K562 (cell line): ENCODE data around the gene PDE5A. TPM values are rescaled to one million over a fixed set of nuclear protein-coding genes. Genes with fewer than 3 reads are reported as not detected.

ENCODE experiments used
- ATAC-seq: fragments of 200-7000 bp; cut with Tn5 transposase; 3 replicates; pipeline ENCODE4 v1.9.1; 2020; ENCODE audit warnings: moderate library complexity
- BruUV-seq: library from RNA; stranded (reverse); fragments of 400-500 nt; replicated peaks from 2 replicates; lab custom pipeline; 2021; lab: Mats Ljungman, UMichigan
- CTCF ChIA-PET: fragments of 300-600 bp; formaldehyde crosslinking; extraction: SDS; loops from one replicate; lab custom pipeline; 2021; ENCODE audit warnings: low intra/inter-chr PET ratio; lab: Yijun Ruan, JAX
- POLR2A ChIA-PET: fragments of 300-600, 350-650 bp; sonication (Branson Sonifier 250); formaldehyde crosslinking; extraction: SDS; loops from one replicate; lab custom pipeline; 2021; ENCODE audit warnings: antibody characterized with exemption, inconsistent platforms; lab: Yijun Ruan, JAX
- DNase-seq, 4 experiments: peaks; one replicate each; pipeline versions ENCODE4 v3.0.0 to v3.0.0-alpha.2; 2011 to 2018; ENCODE audit warnings: low spot score in 3 of 4, mixed read lengths in 3 of 4; ENCODE audit errors: extremely low read depth in 1 of 4
- FAIRE-seq: peaks from 2 replicates; lab custom pipeline; 2011; peaks lifted over from hg19 to GRCh38; lab: Jason Lieb, UNC
- H2AFZ ChIP-seq: 2 replicates; pipeline ENCODE4 v1.6.0; 2011; ENCODE audit warnings: low read depth, low read length, control low read depth, inconsistent platforms
- H3K27ac ChIP-seq: fragments of 200-600 bp; 3 replicates; pipeline ENCODE4 v1.8.0; 2011; ENCODE audit warnings: low read depth, mild to moderate bottlenecking, control low read depth, inconsistent platforms, low read length, moderate library complexity, mixed read lengths; ENCODE audit errors: extremely low read depth
- H3K27me3 ChIP-seq, 2 experiments: fragments of 300-600 bp in 1 of 2; 2 replicates in 1 of 2; 3 replicates in 1 of 2; pipeline versions ENCODE4 v1.6.0 to v1.8.0; 2011; ENCODE audit warnings: inconsistent platforms in 2 of 2, low read length in 2 of 2, mild to moderate bottlenecking in 1 of 2, mixed read lengths in 1 of 2, moderate library complexity in 1 of 2; ENCODE audit not compliant: control insufficient read depth in 2 of 2, insufficient read depth in 2 of 2
- H3K36me3 ChIP-seq: fragments of 300-600 bp; 3 replicates; pipeline ENCODE4 v1.8.0; 2011; ENCODE audit warnings: mild to moderate bottlenecking, low read length, inconsistent platforms; ENCODE audit not compliant: control insufficient read depth, insufficient read depth
- H3K4me1 ChIP-seq, 2 experiments: fragments of 200-600 bp in 1 of 2; replicated peaks in 1 of 2; 2 replicates in 1 of 2; 3 replicates in 1 of 2; pipeline versions ENCODE4 v1.5.1 to v1.8.0; 2011; ENCODE audit warnings: inconsistent platforms in 2 of 2, low read length in 2 of 2, mild to moderate bottlenecking in 1 of 2, mixed read lengths in 1 of 2, moderate library complexity in 1 of 2; ENCODE audit not compliant: control insufficient read depth in 2 of 2, insufficient read depth in 2 of 2
- H3K4me2 ChIP-seq: 2 replicates; pipeline ENCODE4 v1.6.1; 2011; ENCODE audit warnings: low read length, control low read depth, inconsistent platforms, mixed read lengths; ENCODE audit not compliant: insufficient read depth
- H3K4me3 ChIP-seq: fragments of 200-600 bp; sonication (generic), shearing (Covaris generic); 2 replicates; pipeline ENCODE4 v1.5.1; 2016; ENCODE audit warnings: control low read depth, inconsistent platforms
- H3K79me2 ChIP-seq: fragments of 200-600 bp; 3 replicates; pipeline ENCODE4 v1.8.0; 2011; ENCODE audit warnings: low read length, inconsistent platforms; ENCODE audit not compliant: control insufficient read depth, insufficient read depth
- H3K9ac ChIP-seq, 2 experiments: 2 replicates each; pipeline versions ENCODE4 v1.6.0 to v1.6.1; 2011; ENCODE audit warnings: low read depth in 2 of 2, low read length in 2 of 2, control low read depth in 1 of 2, inconsistent platforms in 1 of 2, mild to moderate bottlenecking in 1 of 2, mixed read lengths in 1 of 2; ENCODE audit not compliant: insufficient read depth in 1 of 2
- H3K9me1 ChIP-seq: one replicate; pipeline ENCODE4 v1.6.0; 2011; ENCODE audit warnings: inconsistent platforms, mild to moderate bottlenecking, low read length, moderate library complexity; ENCODE audit not compliant: control insufficient read depth, insufficient read depth
- H3K9me3 ChIP-seq: replicated peaks from 2 replicates; pipeline ENCODE4 v1.5.1; 2011; ENCODE audit warnings: low read depth, low read length, inconsistent platforms; ENCODE audit not compliant: control insufficient read depth, insufficient read depth
- H4K20me1 ChIP-seq: replicated peaks from 2 replicates; pipeline ENCODE4 v1.6.1; 2011; ENCODE audit warnings: low read length, inconsistent platforms, mixed read lengths; ENCODE audit not compliant: control insufficient read depth, insufficient read depth
- FOSL1 ChIP-seq: fragments of 200-800 bp; sonication (Bioruptor generic); conservative IDR thresholded peaks from 2 replicates; pipeline ENCODE4 v1.6.1; 2016; ENCODE audit warnings: missing genetic modification characterization, missing compliant biosample characterization
- HMGN3 ChIP-seq: IDR thresholded peaks from 2 replicates; pipeline ENCODE4 v1.6.1; 2011; ENCODE audit warnings: borderline replicate concordance, low read depth, mild to moderate bottlenecking, mixed read lengths, low read length; ENCODE audit not compliant: insufficient read length; ENCODE audit errors: extremely low read depth
- MYC ChIP-seq, 2 experiments: fragments of 250-450 bp in 1 of 2; sonication (Bioruptor Pico) in 1 of 2; IDR thresholded peaks; 2 replicates each; pipeline versions ENCODE4 v1.5.1 to v1.6.1; 2012 to 2021; ENCODE audit warnings: low read depth in 2 of 2, borderline replicate concordance in 1 of 2, improper control_type of control experiment in 1 of 2, low read length in 1 of 2, mild to moderate bottlenecking in 1 of 2, moderate library complexity in 1 of 2
- NFXL1 ChIP-seq: fragments of 450-650 bp; formaldehyde crosslinking; IDR thresholded peaks from 2 replicates; pipeline ENCODE4 v1.4.0; 2021; ENCODE audit warnings: mild to moderate bottlenecking
- TGIF2 ChIP-seq: sonication (generic); formaldehyde crosslinking; IDR thresholded peaks from 2 replicates; pipeline ENCODE4 v1.8.1; 2022; ENCODE audit warnings: mild to moderate bottlenecking, missing genetic modification reagents, moderate library complexity
- WGBS: fragments of 100-300 bp; shearing (Covaris generic); methylation state at CpG from one replicate; pipeline ENCODE4 v1.1.6; 2016; ENCODE audit warnings: low coverage, mixed read lengths; ENCODE audit not compliant: insufficient coverage; ENCODE audit errors: missing lambda C conversion rate; 5-methylcytosine and 5-hydroxymethylcytosine counted together
- in situ Hi-C: fragments of 300-500 bp; cut with MboI; formaldehyde crosslinking; loops from 4 replicates; pipeline ENCODE4 v1.15.0; 2018; ENCODE audit warnings: inconsistent platforms, mixed read lengths
- intact Hi-C: fragments of 100-400 bp; cut with micrococcal nuclease; formaldehyde crosslinking; loops from 2 replicates; pipeline ENCODE4 v1.14.2; 2022
- polyA plus RNA-seq, 8 experiments: library from polyadenylated mRNA; depleted of rRNA in 4 of 8; stranded (reverse) in 5 of 8; unstranded in 3 of 8; fragments of >200 nt; fragmentation: Nextera tagmentation in 2 of 8; fragmentation: Illumina TruSeq in 1 of 8; extraction: Ambion mirVana in 2 of 8; extraction: Trizol in 1 of 8; gene quantifications; 2 replicates each; pipeline versions ENCODE4 v1.2.1 to v1.2.3, GENCODE V29; 2011 to 2014; ENCODE audit warnings: inconsistent platforms in 1 of 8, missing spikeins in 1 of 8
- total RNA-seq, 7 experiments: library from RNA; depleted of rRNA in 6 of 7; stranded (reverse); fragments of >200 nt in 6 of 7; fragmentation: Illumina TruSeq in 2 of 7; extraction: Trizol in 2 of 7; gene quantifications; 2 replicates each; pipeline versions ENCODE4 v1.2.1 to v1.2.3, GENCODE V29; 2011 to 2021; ENCODE audit warnings: low replicate concordance in 1 of 7
- TF ChIP-seq, protein P1 (sequence below): IDR thresholded peaks from 2 replicates; pipeline ENCODE4 v1.6.1; 2011; ENCODE audit warnings: borderline replicate concordance, low read depth, mild to moderate bottlenecking, moderate library complexity, low read length; ENCODE audit not compliant: insufficient read depth, poor library complexity, severe bottlenecking
- TF ChIP-seq, protein P2 (sequence below): fragments of 200-800 bp; sonication (Bioruptor generic); IDR thresholded peaks from 2 replicates; pipeline ENCODE4 v1.6.1; 2017; ENCODE audit warnings: missing genetic modification characterization, missing compliant biosample characterization
- TF ChIP-seq, protein P3 (sequence below), 2 experiments: fragments of 150-350 bp in 1 of 2; IDR thresholded peaks; 2 replicates each; pipeline ENCODE4 v1.6.1; 2012 to 2016; ENCODE audit warnings: low read depth in 2 of 2, low read length in 2 of 2, mild to moderate bottlenecking in 1 of 2, moderate library complexity in 1 of 2

The PDE5A gene
- total and polyA plus RNA-seq, 9 of the 15 experiments (the other 6 are each of a cell fraction or from before 2014, with no cell fraction given): 0.07 to 1.9 (median 0.29) TPM

DNA sequence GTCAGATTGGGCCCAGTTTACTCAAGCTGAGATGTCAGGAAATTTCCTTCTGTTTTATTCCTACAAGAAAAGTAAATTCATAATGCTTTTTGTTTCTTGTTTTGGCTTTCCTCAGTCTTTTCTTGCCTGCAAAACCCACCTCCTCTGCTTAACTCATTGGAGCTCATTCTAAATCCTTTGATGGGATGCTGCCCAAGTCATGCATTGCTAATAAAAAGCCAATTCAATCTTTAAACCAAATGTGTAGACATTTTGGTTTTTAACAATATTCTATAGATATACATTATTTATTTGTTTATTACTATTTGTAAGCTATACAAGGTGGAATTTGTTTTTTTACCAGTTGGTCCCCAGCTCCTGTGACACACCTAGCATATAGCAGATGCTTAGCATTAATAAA is 13.2 kb upstream of the PDE5A start (continued):
- TF ChIP-seq, protein P1, sequence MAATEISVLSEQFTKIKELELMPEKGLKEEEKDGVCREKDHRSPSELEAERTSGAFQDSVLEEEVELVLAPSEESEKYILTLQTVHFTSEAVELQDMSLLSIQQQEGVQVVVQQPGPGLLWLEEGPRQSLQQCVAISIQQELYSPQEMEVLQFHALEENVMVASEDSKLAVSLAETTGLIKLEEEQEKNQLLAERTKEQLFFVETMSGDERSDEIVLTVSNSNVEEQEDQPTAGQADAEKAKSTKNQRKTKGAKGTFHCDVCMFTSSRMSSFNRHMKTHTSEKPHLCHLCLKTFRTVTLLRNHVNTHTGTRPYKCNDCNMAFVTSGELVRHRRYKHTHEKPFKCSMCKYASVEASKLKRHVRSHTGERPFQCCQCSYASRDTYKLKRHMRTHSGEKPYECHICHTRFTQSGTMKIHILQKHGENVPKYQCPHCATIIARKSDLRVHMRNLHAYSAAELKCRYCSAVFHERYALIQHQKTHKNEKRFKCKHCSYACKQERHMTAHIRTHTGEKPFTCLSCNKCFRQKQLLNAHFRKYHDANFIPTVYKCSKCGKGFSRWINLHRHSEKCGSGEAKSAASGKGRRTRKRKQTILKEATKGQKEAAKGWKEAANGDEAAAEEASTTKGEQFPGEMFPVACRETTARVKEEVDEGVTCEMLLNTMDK: no peak
- TF ChIP-seq, protein P2, sequence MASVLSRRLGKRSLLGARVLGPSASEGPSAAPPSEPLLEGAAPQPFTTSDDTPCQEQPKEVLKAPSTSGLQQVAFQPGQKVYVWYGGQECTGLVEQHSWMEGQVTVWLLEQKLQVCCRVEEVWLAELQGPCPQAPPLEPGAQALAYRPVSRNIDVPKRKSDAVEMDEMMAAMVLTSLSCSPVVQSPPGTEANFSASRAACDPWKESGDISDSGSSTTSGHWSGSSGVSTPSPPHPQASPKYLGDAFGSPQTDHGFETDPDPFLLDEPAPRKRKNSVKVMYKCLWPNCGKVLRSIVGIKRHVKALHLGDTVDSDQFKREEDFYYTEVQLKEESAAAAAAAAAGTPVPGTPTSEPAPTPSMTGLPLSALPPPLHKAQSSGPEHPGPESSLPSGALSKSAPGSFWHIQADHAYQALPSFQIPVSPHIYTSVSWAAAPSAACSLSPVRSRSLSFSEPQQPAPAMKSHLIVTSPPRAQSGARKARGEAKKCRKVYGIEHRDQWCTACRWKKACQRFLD: no peak
- TF ChIP-seq HMGN3 (no peak), MYC (IDR thresholded peaks at IDR 0.05; ENCODE audit: low read depth, low read length) (no peak), MYC (CRISPR knock-in tag; IDR thresholded peaks at IDR 0.05; ENCODE audit: borderline replicate concordance, low read depth) (no peak), NFXL1 (CRISPR knock-in tag) (no peak)

DNA sequence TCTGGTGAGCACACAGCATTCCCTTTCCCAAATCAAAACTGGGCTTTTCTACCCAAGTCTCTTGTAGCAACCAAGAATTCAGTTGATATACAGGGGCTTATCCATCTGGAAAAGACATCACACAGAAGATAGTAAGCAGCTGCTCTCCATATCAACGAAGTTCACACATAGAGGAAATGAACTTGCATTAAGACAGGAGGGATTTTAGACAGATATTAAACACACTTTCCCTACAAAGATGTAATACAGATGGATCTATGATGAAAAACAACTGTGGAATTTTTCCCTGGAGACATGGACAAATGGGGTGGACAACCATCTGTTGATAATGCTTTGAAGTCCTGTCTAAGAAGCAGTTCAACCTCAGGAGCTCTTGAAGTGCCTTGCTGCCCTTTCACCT is 9.8 kb upstream of the PDE5A start:
- intact Hi-C loops: no loop called here
- no peak overlapping the region for H3K9ac ChIP-seq
- no peaks in the 10 kb centered on the region for H3K9me3 ChIP-seq
- no peaks in the 10 kb centered on the region for H3K4me1 ChIP-seq
- ChIA-PET POLR2A (no interaction called here), CTCF (no interaction called here)
- H3K4me3 ChIP-seq: no peak overlapping the region
- no TSS peak for BruUV-seq
- DNase-seq (no peak), FAIRE-seq (no peak)
- no peaks in the 10 kb centered on the region for H3K27me3 ChIP-seq
- no peaks in the 10 kb centered on the region for H4K20me1 ChIP-seq
- WGBS: 0% methylated on average over 1 of the region's 1 CpG
- TF ChIP-seq, protein P3, sequence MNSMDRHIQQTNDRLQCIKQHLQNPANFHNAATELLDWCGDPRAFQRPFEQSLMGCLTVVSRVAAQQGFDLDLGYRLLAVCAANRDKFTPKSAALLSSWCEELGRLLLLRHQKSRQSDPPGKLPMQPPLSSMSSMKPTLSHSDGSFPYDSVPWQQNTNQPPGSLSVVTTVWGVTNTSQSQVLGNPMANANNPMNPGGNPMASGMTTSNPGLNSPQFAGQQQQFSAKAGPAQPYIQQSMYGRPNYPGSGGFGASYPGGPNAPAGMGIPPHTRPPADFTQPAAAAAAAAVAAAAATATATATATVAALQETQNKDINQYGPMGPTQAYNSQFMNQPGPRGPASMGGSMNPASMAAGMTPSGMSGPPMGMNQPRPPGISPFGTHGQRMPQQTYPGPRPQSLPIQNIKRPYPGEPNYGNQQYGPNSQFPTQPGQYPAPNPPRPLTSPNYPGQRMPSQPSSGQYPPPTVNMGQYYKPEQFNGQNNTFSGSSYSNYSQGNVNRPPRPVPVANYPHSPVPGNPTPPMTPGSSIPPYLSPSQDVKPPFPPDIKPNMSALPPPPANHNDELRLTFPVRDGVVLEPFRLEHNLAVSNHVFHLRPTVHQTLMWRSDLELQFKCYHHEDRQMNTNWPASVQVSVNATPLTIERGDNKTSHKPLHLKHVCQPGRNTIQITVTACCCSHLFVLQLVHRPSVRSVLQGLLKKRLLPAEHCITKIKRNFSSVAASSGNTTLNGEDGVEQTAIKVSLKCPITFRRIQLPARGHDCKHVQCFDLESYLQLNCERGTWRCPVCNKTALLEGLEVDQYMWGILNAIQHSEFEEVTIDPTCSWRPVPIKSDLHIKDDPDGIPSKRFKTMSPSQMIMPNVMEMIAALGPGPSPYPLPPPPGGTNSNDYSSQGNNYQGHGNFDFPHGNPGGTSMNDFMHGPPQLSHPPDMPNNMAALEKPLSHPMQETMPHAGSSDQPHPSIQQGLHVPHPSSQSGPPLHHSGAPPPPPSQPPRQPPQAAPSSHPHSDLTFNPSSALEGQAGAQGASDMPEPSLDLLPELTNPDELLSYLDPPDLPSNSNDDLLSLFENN (IDR thresholded peaks at IDR 0.05; ENCODE audit: low read depth in 2 of 2, low read length in 2 of 2): no peak
- no peak for TF ChIP-seq FOSL1 (tag)
- TF ChIP-seq TGIF2 (CRISPR knock-in tag): no peak
- TF ChIP-seq, all 486 proteins: peak for 0
- no peak overlapping the region for H2AFZ ChIP-seq
- no peaks in the 10 kb centered on the region for H3K79me2 ChIP-seq
- no peaks in the 10 kb centered on the region for H3K9me1 ChIP-seq
- H3K27ac ChIP-seq: no peak overlapping the region
- no peak for ATAC-seq
- no peak overlapping the region for H3K4me2 ChIP-seq
- no peaks in the 10 kb centered on the region for H3K36me3 ChIP-seq
- in situ Hi-C loops: no loop called here
